SK-N-SH (cell line): ENCODE results near the gene OR2D2.

Experiments used
- CHD2 ChIP-seq: fragments of 150-350 bp; IDR thresholded peaks from 2 replicates; pipeline ENCODE4 v1.6.1; 2018; ENCODE audit warnings: low read length; ENCODE audit not compliant: partially characterized antibody
- CTCF ChIP-seq: fragments of 200-600 bp; sonication (generic); IDR thresholded peaks from 2 replicates; pipeline ENCODE4 v1.6.1; 2017; ENCODE audit warnings: antibody characterized with exemption, mild to moderate bottlenecking, moderate library complexity
- EP300 ChIP-seq, 2 experiments: IDR thresholded peaks; 2 replicates each; pipeline versions ENCODE4 v1.4.0 to v1.6.1; 2012; ENCODE audit warnings: borderline replicate concordance in 1 of 2, low read depth in 1 of 2, low read length in 1 of 2
- EZH2phosphoT487 ChIP-seq: fragments of 200-600 bp; sonication (generic); IDR thresholded peaks from 2 replicates; pipeline ENCODE4 v1.6.1; 2017; ENCODE audit warnings: low read depth, mixed run types, mild to moderate bottlenecking, antibody characterized with exemption, moderate library complexity, borderline replicate concordance
- FOXM1 ChIP-seq: IDR thresholded peaks from 2 replicates; pipeline ENCODE4 v1.4.0; 2012; ENCODE audit warnings: low read depth, mild to moderate bottlenecking
- MAX ChIP-seq: IDR thresholded peaks from 2 replicates; pipeline ENCODE4 v1.4.0; 2012; ENCODE audit warnings: low read depth
- MEF2A ChIP-seq: IDR thresholded peaks from 2 replicates; pipeline ENCODE4 v1.4.0; 2012; ENCODE audit warnings: low read depth, borderline replicate concordance
- MXI1 ChIP-seq: IDR thresholded peaks from 2 replicates; pipeline ENCODE4 v1.6.1; 2012; ENCODE audit warnings: mild to moderate bottlenecking, low read depth, low read length, improper control_type of control experiment
- POLR2AphosphoS5 ChIP-seq: IDR thresholded peaks from 2 replicates; pipeline ENCODE4 v1.6.1; 2012; ENCODE audit warnings: low read depth, low read length
- RCOR1 ChIP-seq: fragments of 150-350 bp; IDR thresholded peaks from 2 replicates; pipeline ENCODE4 v1.6.1; 2017; ENCODE audit warnings: antibody characterized with exemption, low read length
- SMC3 ChIP-seq: IDR thresholded peaks from 2 replicates; pipeline ENCODE4 v1.6.1; 2012; ENCODE audit warnings: low read depth, low read length, improper control_type of control experiment
- TAF1 ChIP-seq: IDR thresholded peaks from 2 replicates; pipeline ENCODE4 v1.6.1; 2012; ENCODE audit warnings: low read depth, mild to moderate bottlenecking, low read length, moderate library complexity, borderline replicate concordance
- TCF12 ChIP-seq: IDR thresholded peaks from 2 replicates; pipeline ENCODE4 v1.4.0; 2012
- YY1 ChIP-seq: IDR thresholded peaks from 2 replicates; pipeline ENCODE4 v1.4.0; 2012; ENCODE audit warnings: low read depth, mild to moderate bottlenecking

GRCh38 chr11:6926208-6927029, 34.1 kb upstream of the OR2D2 start, which contains the start of gene ZNF215:
- TF ChIP-seq TCF12, result no peak
- TF ChIP-seq TAF1, result no peak
- no peak for TF ChIP-seq CTCF
- no peak for TF ChIP-seq FOXM1
- TF ChIP-seq MXI1, result no peak
- TF ChIP-seq CHD2, result no peak
- no peak for TF ChIP-seq YY1
- no peak for TF ChIP-seq POLR2AphosphoS5
- TF ChIP-seq EP300 (IDR thresholded peaks at IDR 0.05; ENCODE audit: borderline replicate concordance in 1 of 2, low read depth in 1 of 2, low read length in 1 of 2), result no peak
- no peak for TF ChIP-seq MEF2A
- TF ChIP-seq EZH2phosphoT487, result no peak
- no peak for TF ChIP-seq SMC3
- 0 out of 2 replicates have a peak, but pooled peaks have one; percentile 13 for TF ChIP-seq MAX
- TF ChIP-seq RCOR1, result no peak
